ENCODE measurements around the gene CIBAR2.
"Not testable (repeated sequence)": the region's sequence is repeated elsewhere in the genome, so short reads cannot be mapped to it uniquely, and the experiment has no call there.

CIBAR2 gene

DNA sequence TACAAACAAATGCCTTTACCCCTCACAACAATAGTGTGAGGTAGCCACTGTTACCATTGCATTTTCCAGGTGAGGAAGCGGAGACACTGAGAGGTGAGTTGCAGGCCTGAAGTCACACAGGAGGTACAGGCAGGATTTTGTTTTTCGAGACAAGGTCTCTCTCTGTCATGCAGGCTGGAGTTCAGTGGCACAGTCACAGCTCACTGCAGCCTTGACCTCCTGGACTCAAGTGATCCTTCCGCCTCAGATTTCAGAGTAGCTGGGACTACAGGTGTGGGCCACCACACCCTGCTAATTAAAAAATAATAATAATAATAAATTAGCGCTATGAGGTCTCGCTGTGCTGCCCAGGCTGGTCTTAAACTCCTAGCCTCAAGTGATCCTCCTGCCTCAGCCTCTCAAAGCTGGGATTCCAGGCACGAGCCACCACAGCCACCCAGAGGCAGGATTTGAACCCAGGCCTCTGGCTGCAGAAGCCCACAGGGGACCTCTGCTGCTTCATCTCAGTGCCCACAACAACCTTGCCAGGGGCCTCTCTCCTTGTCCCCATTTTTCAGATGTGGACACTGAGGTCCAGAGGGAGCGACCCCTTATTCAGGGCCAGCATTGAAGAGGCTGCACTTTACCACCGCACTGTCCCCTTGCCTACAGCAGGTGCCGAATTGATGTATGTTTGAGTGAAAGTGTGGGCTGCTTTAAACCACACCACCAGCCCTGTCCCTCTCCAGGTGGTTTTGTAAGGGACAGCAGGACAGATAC, 16.0 kb upstream of the CIBAR2 start:
- in situ Hi-C loops (cut with MboI; ENCODE audit: low sequenced_read_pairs): no loop called here

DNA sequence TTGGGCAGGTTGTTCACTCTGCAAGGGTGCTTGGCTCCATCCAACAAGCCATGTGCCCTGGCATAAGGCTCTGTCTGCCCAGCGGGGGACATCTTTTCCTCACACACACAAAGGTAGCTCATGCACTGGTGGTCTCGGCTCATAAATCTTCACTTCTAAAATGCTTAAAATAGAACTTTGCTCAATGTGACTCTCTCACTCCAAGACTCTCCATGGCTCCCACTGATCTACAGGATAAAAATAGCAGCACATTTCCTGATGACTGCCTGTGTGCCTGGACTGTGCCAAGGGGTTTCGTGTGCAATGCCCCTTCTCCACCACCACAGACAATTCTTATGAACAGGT, 15.1 kb upstream of the CIBAR2 start:
- in situ Hi-C loops (cut with MboI; ENCODE audit: low sequenced_read_pairs): no loop called here

DNA sequence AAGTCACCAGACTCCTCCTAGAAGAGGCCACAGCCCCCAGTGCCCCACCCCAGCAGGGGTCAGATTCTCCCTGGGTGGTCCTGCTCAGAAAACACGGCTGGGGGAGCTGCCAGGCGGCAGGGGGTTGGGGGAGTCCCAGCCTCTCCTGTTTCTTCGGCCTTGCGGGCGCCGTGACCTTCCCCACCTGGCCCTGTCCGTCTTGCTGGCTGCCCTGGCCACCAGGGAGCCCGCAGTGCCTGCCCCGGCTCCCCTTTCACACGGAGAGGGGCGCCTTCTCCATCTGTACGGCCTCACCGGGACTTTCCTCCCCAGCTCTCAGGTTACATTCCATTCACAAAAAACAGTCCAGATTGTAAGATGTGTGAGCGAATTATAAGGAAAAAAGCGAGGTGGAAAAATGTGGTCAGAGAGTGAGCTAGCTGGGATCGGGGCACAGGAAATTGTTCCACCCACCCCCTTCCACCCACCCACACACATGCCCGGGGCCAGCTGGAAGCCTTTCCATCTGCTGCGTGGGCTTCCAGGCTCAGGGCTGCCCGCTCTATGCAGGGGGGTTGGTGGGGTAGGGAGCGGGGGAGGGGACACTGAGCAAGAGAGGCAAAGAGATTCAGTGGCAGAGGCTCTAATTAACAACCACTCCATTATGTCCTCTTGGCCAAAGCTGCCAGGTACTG, 14.6 kb upstream of the CIBAR2 start:
- in situ Hi-C loops (cut with MboI; ENCODE audit: low sequenced_read_pairs): no loop called here

DNA sequence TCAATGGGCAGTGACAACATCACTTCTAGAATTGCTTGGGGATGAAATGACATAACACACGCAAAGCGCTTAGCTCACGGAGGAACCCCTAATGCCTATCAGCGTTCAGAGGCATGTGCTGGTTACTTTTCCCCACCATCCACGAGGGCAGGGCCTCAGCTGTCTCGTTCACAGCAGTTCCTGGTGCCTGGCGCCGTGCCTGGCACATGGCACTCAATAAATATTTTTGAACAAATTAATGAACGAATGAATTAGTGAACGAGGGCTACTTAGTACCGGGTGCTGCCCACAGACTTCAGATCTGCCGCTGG, 14.1 kb upstream of the CIBAR2 start:
- in situ Hi-C loops (cut with MboI; ENCODE audit: low sequenced_read_pairs): no loop called here

DNA sequence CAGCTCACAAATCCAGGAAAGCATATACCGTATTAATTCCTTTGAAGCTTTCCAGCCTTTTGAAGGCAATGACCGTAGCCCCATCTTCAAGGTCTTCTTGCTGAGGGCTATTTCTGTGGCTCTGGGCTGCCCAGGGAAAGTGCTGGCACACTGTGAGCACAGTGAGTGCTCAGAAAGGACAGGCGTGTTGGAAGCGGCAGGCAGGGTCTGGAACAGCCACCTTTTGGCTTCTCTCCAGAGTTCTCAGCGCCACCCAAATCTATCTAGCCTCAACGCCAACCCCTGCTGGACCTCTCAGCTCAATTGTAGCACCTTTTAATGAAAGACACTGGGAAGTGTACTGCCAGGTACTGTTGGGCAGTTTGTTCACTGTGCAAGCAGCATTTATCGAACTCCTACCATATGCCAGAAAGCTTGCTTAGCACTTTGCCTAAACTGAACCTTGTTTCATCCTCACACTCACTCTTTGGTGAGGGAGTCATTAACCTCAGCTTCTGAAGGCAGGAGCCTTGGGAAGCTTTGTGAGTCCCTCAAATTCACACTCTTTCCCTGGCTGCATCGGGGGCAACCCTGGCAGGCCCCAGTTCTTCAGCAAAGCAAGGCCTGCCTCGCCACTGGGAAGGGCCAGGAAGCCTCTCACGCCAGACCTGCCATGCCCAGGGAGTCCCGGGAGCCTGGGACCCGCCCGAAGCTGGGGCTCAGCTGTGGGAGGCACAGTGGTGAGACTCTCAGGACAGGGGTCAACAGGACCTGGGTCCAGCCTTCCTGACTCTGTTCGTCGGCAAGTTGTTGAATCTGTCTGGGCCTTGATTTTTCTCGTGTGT, 13.5 kb upstream of the CIBAR2 start:
- in situ Hi-C loops (cut with MboI; ENCODE audit: low sequenced_read_pairs): no loop called here

DNA sequence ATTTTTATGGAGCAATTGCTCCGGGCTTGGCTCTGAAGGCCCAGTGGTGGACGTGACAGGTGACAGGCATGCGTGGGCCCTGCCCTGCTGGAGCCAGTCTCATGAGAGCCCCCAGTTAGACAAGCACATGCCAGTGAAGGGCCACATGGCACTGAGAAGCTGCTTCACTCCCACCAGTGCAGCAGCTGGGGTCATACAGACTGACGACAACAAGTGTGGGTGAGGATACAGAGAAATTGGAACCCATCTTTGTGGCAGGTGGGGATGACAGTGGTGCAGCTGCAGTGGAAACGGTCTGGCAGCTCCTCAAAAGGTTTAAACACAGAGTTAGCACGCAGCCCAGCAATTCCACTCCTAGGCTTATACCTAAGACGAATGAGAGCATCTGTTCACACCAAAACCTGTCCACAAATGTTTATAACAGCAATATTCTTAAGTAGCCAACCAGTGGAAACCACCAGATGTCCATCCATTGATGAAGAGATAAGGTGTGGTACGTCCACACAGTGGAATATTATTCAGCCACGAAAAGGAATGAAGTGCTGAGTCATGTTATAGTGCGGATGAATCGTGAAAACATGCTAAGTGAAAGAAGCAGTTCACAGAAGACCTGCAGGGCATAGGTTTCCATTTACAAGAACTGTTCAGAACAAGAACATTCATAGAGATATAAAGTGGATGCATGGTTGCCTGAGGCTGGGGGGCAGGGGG, 12.5 kb upstream of the CIBAR2 start:
- in situ Hi-C loops (cut with MboI; ENCODE audit: low sequenced_read_pairs): no loop called here

DNA sequence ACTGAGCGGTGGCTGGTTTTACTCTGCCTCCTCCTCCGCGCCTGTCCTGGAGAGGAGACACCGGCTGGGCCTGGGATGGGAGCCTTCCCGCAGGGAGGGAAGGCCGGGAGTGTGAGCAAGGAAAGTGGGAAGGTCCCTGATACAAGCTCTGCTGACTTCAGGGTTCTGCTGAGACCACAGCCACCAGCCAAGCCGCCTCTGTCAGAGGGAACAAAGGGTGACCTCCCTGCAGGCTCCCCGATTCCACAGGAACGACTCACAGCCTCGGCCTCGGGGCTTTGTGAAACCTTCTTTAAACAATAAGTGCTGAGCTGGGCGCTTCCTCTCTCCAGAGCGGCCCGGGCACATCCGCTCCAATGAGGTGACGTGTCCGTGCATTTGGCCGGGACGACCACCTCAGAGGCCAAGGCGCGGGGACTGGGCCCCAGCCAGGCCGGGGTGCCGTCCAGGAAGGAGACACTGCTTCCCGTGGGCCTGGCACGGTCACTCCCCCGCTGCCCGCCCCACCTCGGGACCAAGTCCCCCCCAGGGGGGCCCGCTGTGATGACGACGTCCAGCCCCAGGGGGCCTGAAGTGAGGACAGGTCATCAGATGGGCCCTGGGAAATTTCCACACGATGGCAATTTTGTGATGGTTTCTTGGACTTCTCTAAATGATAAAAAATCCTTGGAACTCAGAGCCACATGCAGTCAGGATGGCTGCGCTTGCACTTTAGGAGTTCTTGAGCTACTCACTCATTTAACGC, 11.8 kb upstream of the CIBAR2 start:
- in situ Hi-C loops (cut with MboI; ENCODE audit: low sequenced_read_pairs): no loop called here

DNA sequence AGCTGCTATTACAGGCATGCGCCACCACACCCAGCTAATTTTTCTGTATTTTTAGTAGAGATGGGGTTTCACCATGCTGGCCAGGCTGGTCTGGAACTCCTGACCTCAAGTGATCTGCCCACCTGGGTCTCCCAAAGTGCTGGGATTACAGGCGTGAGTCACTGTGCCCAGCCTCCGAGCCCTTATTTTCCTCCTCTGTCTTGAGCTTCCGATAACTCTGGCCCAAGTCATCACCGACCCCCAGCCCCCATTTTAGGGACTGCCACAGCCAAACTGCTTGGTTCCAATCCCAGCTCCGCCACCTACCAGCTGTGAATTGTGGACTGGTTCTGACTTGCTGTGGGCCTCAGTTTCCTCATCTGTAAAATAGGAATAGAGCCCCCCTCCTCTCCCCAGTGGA, 11.2 kb upstream of the CIBAR2 start:
- in situ Hi-C loops (cut with MboI; ENCODE audit: low sequenced_read_pairs): not testable (repeated sequence)

DNA sequence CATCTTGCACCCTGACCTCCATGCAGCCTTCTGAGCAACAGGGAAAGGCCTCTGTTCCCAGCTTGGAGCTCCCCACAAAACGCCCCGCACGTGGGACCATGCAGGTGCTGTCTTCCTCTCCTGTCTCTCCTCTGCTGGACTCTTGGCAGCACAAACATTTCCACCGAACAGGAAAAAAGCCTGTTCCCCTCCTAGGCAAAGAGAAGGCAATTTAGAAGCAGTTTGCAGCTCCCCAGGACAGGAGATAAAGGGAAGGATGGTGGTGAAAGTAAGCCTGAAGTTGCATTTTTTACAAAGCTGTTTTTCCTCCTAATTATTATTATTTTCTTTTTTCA, 7.7 kb upstream of the CIBAR2 start:
- in situ Hi-C loops (cut with MboI; ENCODE audit: low sequenced_read_pairs): no loop called here

DNA sequence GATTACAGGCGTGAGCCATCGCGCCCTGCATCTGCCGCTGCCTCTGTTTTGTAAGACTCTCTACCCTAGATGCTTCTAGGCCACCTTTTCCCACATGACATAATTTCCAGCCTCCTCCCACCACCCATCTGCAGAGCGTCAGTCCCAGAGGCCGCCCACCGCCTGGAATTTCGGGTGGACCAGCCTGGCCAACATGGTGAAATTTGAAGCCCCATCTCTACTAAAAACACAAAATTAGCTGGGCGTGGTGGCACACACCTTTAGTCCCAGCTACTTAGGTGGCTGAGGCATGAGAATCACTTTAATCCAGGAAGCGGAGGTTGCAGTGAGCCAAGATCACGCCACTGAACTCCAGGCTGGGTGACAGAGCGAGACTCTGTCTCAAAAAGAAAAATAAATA, 5.1 kb upstream of the CIBAR2 start:
- in situ Hi-C loops (cut with MboI; ENCODE audit: low sequenced_read_pairs): no loop called here

DNA sequence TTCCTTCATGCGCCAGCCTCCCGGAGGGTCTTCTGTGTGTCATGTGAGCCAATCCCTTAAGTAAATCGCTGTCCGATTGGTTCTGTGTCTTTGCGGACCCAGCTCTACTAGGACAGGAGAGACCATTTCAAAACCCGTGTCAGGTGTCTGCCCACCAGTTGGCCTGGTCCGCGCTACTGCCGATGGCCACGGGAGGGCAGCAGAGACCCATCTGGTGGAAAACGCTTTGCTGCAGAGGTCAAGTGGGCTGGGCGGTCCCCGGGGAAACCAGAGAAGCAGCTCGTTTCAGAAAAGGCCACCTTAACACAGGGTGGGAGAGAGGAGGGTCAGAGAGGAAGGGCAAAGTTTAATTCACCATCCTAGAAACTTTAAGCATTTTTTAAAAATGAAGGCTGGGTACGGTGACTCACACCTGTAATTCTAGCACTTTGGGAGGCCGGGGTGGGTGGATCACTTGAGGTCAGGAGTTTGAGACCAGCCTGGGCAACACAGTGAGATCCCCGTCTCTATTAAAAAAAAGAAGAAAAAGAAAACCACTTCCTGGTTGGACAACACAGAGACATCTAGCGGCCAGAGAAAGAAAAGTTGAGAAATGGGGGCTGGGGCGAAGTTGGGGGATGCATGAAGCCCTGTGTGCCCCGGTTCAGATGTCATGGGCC, 2.8 kb upstream of the CIBAR2 start:
- in situ Hi-C loops (cut with MboI; ENCODE audit: low sequenced_read_pairs): no loop called here

DNA sequence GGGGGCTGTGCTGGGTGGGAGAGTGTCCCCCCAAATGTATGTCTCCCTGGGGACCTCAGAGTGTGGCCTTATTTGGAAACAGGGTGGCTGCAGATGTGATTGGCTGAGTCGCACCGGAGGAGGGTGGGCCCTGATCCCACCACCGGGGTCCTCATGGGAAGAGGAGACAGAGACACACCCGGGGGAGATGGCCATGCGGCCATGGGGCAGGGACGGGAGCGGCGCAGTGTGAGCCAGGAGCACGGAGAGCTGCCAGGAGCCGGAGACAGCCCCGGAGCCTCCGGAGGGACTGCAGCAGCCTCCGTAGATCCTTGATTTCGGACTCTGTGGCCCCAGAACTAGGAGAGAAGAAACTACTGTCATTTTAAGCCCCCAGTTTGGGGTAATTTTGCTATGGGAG, 1.6 kb upstream of the CIBAR2 start:
- in situ Hi-C loops (cut with MboI; ENCODE audit: low sequenced_read_pairs): no loop called here

DNA sequence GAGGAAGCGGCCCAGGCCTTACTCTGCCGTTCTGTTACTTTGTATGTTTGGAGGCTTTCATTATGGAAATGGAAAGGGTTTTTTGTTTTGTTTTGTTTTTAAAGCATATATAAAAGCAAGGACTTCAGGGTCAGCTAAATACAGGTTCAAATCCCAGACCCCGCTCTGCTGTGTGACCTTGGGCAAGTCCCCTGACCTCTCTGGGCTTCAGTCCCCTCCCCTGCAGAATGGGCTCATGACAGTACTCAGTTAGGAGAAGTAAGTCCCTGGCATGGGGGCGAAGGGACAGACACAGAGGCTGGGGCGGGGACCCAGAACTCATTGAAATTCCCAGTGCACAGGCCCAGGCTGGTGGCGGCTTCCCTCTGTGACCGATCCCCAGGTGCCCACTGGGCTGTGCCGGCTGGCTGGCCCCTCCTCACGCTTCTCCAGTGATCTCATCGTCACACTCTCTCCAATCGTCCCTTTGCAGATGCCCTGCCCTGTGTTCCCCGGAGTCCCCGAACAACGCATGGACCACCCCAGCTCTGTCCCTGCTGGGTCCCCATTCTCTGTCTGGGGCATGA, 979 bp upstream of the CIBAR2 start:
- in situ Hi-C loops (cut with MboI; ENCODE audit: low sequenced_read_pairs): no loop called here

DNA sequence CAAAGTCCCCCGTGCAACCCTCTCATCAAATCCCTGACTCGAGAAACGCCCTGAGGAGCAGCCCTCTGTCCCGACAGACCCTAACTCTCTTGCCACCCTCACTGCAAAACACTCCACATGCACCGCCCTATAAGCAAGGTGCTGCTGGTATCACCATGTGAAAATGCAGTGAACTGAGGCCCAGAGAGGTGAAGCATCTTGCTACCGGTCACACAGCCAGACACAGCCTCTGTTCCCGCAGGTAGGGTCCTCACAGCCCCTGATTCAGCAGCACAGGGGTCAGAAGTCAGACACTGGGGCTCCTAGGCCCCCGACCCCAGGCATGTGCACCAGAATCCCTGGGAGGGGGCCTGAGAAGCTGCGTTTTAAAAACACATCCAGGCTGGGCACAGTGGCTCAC, 1.1 kb downstream of the CIBAR2 start:
- in situ Hi-C loops (cut with MboI; ENCODE audit: low sequenced_read_pairs): no loop called here

DNA sequence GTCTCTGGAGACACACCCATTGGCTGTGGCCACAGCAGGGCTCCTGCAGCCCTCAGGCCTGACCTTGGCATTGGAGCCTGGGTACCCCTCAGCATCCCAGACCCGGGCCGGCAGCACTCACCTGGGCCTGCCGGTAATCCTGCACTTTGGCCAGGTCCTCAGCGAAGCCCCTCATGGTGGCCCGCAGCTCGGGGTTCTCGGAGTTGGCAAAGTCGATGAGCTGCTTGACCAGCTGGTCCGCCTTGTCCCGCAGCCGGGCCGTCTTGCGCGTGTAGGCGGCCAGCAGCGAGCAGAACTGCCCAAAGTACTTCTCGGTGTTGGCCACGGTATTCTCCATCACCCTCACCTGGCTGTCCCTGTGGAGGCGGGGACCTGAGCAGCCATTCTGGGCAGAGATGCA, 2.2 kb downstream of the CIBAR2 start:
- in situ Hi-C loops (cut with MboI; ENCODE audit: low sequenced_read_pairs): no loop called here

DNA sequence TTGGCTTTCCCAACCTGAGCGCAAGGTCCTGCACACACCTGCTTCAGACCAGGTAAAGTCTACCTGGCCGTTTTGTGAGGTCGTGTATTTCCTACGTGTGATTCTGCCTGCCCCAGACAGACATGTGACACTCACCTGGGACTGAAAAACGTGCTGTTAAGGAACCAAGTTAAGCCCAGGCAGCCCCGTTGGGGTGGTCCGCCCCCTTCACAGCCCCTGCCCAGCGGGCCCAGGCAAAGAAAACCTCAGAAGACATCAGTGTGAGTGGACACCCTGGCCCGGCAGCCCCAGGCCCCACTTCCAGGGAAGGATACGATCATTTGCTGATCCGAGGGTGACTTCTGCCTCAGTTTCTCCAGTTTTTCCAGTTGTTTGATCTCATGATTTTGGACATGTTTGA, 4.7 kb downstream of the CIBAR2 start:
- in situ Hi-C loops (cut with MboI; ENCODE audit: low sequenced_read_pairs): no loop called here

DNA sequence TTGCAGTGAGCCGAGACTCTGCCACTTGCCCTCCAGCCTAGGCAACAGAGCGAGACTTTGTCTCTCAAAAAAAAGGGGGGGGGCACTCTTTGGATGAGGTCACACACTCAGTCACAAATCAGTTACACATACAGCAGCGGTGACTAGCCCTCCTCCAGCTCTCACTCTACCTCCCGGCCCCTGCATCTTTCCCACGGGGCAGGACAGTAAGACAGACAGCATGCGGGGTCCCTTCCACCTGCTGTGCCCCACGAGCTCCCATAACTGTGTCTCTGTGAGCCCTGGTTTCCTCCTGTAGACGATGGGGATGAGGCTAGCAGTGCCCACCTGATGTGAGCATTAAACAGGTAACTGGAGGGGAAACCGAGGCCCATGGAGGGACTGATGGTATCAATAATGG, 5.2 kb downstream of the CIBAR2 start:
- in situ Hi-C loops (cut with MboI; ENCODE audit: low sequenced_read_pairs): no loop called here

DNA sequence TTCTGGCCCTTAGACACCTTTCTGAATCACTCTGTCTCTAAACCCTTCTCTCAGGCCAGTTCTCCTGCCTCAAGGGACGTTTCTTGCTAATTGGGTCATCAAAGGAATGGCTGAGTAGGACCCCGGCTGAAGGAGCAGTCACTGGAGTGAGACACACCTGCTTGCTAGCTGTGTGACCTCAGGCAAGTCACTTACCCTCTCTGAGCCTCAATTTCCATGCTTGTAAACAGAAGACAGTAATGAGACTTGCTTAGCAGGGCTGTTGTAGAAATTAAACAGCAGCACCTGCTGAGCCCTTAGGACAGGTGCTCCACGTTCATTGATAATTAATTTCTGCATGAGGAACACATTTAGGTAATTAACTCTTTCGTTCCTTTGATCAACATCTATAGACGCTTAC, 6.8 kb downstream of the CIBAR2 start:
- in situ Hi-C loops (cut with MboI; ENCODE audit: low sequenced_read_pairs): no loop called here

DNA sequence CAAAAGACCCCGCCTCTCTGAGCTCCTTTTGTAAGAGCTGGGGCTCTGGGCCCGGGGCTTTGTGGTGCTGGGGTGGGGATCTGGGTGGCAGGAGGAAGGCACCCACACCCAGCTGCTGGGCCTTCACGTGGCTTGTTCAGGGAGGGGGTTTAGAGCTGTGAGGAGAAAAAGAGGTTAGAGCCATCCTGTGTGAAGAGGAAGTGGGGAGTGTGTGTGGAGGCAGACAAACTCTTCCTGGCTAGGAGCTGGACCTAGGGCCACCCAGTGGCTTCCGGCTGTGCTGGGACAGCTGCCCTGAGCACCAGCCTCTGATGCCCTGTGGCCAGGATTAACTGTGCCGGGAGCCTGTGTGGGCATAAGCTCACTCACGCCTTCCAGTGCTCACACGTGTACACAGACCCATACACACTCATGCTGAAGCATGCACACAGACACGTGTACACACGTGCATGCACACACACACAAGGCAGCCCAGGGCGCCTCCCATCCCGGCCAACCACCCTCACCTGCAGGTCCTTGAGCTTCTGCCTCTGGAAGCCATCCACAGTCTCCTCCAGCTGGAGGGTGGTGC, 7.4 kb downstream of the CIBAR2 start:
- in situ Hi-C loops (cut with MboI; ENCODE audit: low sequenced_read_pairs): no loop called here

DNA sequence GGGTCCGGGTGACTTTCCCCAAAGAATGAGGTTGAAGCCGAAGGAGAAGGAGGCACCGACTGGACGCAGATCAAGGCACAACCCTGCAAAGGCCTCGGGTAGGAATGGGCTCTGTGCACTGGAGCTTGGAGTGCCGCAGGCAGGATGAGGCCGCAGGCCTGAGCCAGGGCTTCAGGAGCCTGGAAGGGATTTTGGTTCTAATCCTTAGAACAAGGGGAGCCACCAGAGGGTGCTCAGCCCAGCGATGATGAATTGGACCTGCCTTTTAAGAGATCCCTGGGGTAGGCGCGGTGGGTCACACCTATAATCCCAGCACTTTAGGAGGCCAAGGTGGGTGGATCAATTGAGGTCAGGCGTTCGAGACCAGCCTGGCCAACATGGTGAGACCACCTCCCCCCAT, 8.1 kb downstream of the CIBAR2 start:
- in situ Hi-C loops (cut with MboI; ENCODE audit: low sequenced_read_pairs): no loop called here
